ENCODE measurements around the gene AXIN1. TPM values are rescaled to one million over a fixed set of nuclear protein-coding genes. Genes with fewer than 3 reads are reported as not detected.

The AXIN1 gene
- total and polyA plus RNA-seq, 2 of the 8 experiments (the other 6 are each of a cell fraction or from before 2014, with no cell fraction given), result 12.5 to 41.9 TPM

GRCh38 chr16:249431-249830 is 103.1 kb downstream of the AXIN1 start (continued):
- no peak for TF ChIP-seq TAF1 (IDR thresholded peaks at IDR 0.05; ENCODE audit: low read depth, low read length)
